ENCODE results near the gene PEAK1.

GRCh38 chr15:77335298-77335697 is 84.6 kb downstream of the PEAK1 start:
- TF ChIP-seq KDM1A (IDR thresholded peaks at IDR 0.05; ENCODE audit: low read depth): no peak
- no peak for TF ChIP-seq CTCF (IDR thresholded peaks at IDR 0.05)
- TF ChIP-seq POLR2AphosphoS2 (conservative IDR thresholded peaks at IDR 0.05; ENCODE audit: low read length): no peak
- TF ChIP-seq RCOR1 (IDR thresholded peaks at IDR 0.05; ENCODE audit: low read depth, low read length): no peak
- no peak for TF ChIP-seq MAX (IDR thresholded peaks at IDR 0.05)
- TF ChIP-seq JUN (IDR thresholded peaks at IDR 0.05): no peak

Data from A549 (cell line).